Measurements from ENCODE around the gene MAPK12. TPM values are rescaled to one million over a fixed set of nuclear protein-coding genes. Genes with fewer than 3 reads are reported as not detected.

MAPK12 gene
- total and polyA plus RNA-seq, 2 experiments from 2014 or later, result 20.7 to 28.7 TPM

DNA sequence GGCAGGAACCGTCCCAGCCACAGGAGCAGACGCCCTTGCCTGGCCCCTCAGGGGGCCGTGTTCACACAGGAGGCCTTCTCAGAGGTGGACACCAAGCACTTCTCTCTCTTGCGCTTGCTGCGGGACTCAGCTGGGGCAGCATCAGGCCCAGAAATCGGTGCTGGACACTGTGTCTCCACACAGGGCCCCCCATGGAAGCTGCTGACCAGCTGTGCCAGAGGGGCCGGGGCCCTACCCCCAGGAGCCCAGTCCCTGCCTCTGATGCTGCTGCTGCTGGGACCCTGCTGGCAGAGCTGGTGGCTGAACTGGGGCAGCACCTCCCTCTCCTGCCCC, 42.0 kb upstream of the MAPK12 start:
- Histone ChIP-seq H2AFZ (no peak overlapping the region), H3K27ac (peak overlapping the region; percentile 89), H3K9me3 (ENCODE audit: low read depth) (no peaks in the 10 kb centered on the region), H3K27me3 (replicated peaks; ENCODE audit: insufficient read depth) (no peaks in the 10 kb centered on the region), H3K4me1 (ENCODE audit: insufficient read depth) (peaks cover 48% of the 10 kb centered on the region), H3K79me2 (ENCODE audit: insufficient read depth) (peaks cover 83% of the 10 kb centered on the region), H3K9ac (peak overlapping the region; percentile 94), H4K20me1 (ENCODE audit: insufficient read depth) (no peaks in the 10 kb centered on the region; the same call in 1 of the 2 replicates), H3F3A (ENCODE audit: insufficient read depth) (peaks cover 7% of the 10 kb centered on the region), H3K4me2 (ENCODE audit: unreplicated experiment) (no peak overlapping the region), H3K36me3 (ENCODE audit: low read depth) (no peaks in the 10 kb centered on the region), H3K4me3 (no peak overlapping the region), H3K9me2 (ENCODE audit: insufficient read depth) (no peaks in the 10 kb centered on the region)
- TF ChIP-seq EZH2 (IDR thresholded peaks at IDR 0.05; ENCODE audit: insufficient read depth, poor library complexity, severe bottlenecking) (no peak), EZH2phosphoT487 (IDR thresholded peaks at IDR 0.05; ENCODE audit: insufficient read depth, low read depth) (no peak)
- no peak for DNase-seq
- WGBS, 2 experiments (ENCODE audit: low coverage in 1 of 2, low lambda C conversion rate in 2 of 2, missing lambda C conversion rate in 2 of 2), result 95% methylated on average over 7 of the region's 7 CpGs
- in situ Hi-C loops (cut with MboI), result no loop called here

DNA sequence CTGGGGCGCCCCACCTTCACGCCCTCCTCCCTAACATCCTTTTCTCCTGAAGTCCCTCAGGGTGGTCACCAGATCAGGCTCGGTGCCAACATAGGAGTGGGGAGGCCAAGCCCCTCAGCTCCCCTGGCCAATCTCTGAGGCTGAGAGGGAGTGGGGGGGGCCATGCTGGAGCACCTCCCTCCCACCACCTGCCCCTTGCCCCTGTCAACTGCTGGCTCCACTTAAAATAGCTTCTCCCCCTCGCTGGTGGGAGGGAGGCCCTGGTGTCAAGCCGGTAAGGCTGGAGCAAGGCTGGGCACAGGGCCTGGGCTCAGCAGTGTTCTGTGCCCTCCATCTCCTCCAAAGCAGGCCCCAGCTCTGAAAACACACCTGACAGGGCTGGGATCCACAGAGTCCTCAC, 41.1 kb upstream of the MAPK12 start:
- Histone ChIP-seq H3K4me3 (no peak overlapping the region), H2AFZ (no peak overlapping the region), H3K4me1 (ENCODE audit: insufficient read depth) (peaks cover 43% of the 10 kb centered on the region), H3K79me2 (ENCODE audit: insufficient read depth) (peaks cover 93% of the 10 kb centered on the region), H3F3A (ENCODE audit: insufficient read depth) (no peaks in the 10 kb centered on the region; the same call in 1 of the 2 replicates), H4K20me1 (ENCODE audit: insufficient read depth) (no peaks in the 10 kb centered on the region; the same call in 1 of the 2 replicates), H3K36me3 (ENCODE audit: low read depth) (no peaks in the 10 kb centered on the region), H3K9me2 (ENCODE audit: insufficient read depth) (no peaks in the 10 kb centered on the region), H3K9ac (peak overlapping the region; percentile 94), H3K9me3 (ENCODE audit: low read depth) (no peaks in the 10 kb centered on the region), H3K4me2 (ENCODE audit: unreplicated experiment) (no peak overlapping the region), H3K27ac (peak overlapping the region; percentile 89), H3K27me3 (replicated peaks; ENCODE audit: insufficient read depth) (no peaks in the 10 kb centered on the region)
- WGBS, 2 experiments (ENCODE audit: low coverage in 1 of 2, low lambda C conversion rate in 2 of 2, missing lambda C conversion rate in 2 of 2), result 75 to 82% methylated on average over 4 to 5 of the region's 5 CpGs
- peak; percentile 17 for DNase-seq
- TF ChIP-seq EZH2 (IDR thresholded peaks at IDR 0.05; ENCODE audit: insufficient read depth, poor library complexity, severe bottlenecking) (no peak), EZH2phosphoT487 (IDR thresholded peaks at IDR 0.05; ENCODE audit: insufficient read depth, low read depth) (no peak)
- in situ Hi-C loops (cut with MboI), result no loop called here

DNA sequence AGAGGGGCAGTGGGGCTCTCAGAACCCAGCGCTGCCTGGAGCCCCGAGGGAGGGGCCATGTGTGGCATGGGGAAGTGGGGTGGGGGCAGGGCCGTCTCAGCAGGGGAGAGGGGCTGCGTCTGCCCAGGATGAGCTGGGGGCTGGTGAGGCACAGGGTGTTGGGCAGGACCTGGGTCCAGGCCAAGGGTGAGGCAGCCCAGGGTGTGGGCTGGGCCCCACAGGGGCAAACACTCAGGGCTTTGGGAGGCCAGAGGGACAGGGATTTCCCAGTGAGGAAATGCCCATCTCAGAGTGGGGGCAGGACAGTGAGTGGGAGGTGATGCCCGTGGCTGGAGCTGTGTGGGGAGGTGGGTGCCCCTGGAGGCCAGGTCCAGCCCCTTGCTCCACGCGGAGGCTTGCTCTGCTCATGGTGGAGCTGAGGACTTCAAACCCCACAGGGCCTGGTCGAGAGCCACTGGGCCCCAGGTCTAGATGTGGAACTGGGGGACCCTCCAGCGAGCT, 40.6 kb upstream of the MAPK12 start:
- Histone ChIP-seq H3K9ac (peak overlapping the region; percentile 94), H3F3A (ENCODE audit: insufficient read depth) (no peaks in the 10 kb centered on the region; the same call in 1 of the 2 replicates), H3K27me3 (replicated peaks; ENCODE audit: insufficient read depth) (no peaks in the 10 kb centered on the region), H3K36me3 (ENCODE audit: low read depth) (no peaks in the 10 kb centered on the region), H3K4me1 (ENCODE audit: insufficient read depth) (peaks cover 43% of the 10 kb centered on the region), H2AFZ (no peak overlapping the region), H3K9me2 (ENCODE audit: insufficient read depth) (no peaks in the 10 kb centered on the region), H3K79me2 (ENCODE audit: insufficient read depth) (peaks cover 97% of the 10 kb centered on the region), H3K9me3 (ENCODE audit: low read depth) (no peaks in the 10 kb centered on the region), H3K4me2 (ENCODE audit: unreplicated experiment) (peak overlapping the region; percentile 11), H3K4me3 (no peak overlapping the region), H4K20me1 (ENCODE audit: insufficient read depth) (no peaks in the 10 kb centered on the region; the same call in 1 of the 2 replicates), H3K27ac (peak overlapping the region; percentile 89)
- in situ Hi-C loops (cut with MboI), result no loop called here
- TF ChIP-seq EZH2phosphoT487 (IDR thresholded peaks at IDR 0.05; ENCODE audit: insufficient read depth, low read depth) (no peak), EZH2 (IDR thresholded peaks at IDR 0.05; ENCODE audit: insufficient read depth, poor library complexity, severe bottlenecking) (no peak)
- WGBS, 2 experiments (ENCODE audit: low coverage in 1 of 2, low lambda C conversion rate in 2 of 2, missing lambda C conversion rate in 2 of 2), result 59 to 69% methylated on average over 7 to 9 of the region's 9 CpGs
- peak; percentile 78 for DNase-seq

DNA sequence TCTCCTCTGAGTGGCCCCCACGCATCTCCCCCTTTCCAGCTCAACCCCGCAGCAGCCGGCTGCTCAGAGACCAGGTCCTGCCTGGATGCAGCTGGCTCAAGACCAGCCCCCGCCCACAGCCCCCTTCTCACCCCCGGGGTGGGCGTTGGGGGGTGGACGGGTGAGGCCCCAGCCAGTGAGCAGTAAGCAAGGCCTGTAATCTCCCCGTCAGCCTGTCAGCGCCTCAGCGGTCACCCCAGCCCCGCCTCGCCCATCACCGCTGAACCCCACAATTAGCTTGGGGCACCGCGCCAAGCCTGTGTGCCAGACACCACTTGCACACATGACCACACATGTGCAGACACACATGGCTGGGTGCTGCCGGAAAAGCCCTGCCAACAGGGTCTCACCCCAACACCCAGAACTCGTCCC, 40.1 kb upstream of the MAPK12 start:
- DNase-seq, result no peak
- Histone ChIP-seq H3K4me2 (ENCODE audit: unreplicated experiment) (peak overlapping the region; percentile 11), H3K9me3 (ENCODE audit: low read depth) (no peaks in the 10 kb centered on the region), H3F3A (ENCODE audit: insufficient read depth) (no peaks in the 10 kb centered on the region; the same call in 1 of the 2 replicates), H3K9ac (peak overlapping the region; percentile 94), H3K36me3 (ENCODE audit: low read depth) (no peaks in the 10 kb centered on the region), H3K27me3 (replicated peaks; ENCODE audit: insufficient read depth) (no peaks in the 10 kb centered on the region), H3K79me2 (ENCODE audit: insufficient read depth) (peaks cover 98% of the 10 kb centered on the region), H3K4me3 (no peak overlapping the region), H4K20me1 (ENCODE audit: insufficient read depth) (no peaks in the 10 kb centered on the region; the same call in 1 of the 2 replicates), H3K9me2 (ENCODE audit: insufficient read depth) (no peaks in the 10 kb centered on the region), H3K4me1 (ENCODE audit: insufficient read depth) (peaks cover 43% of the 10 kb centered on the region), H2AFZ (no peak overlapping the region), H3K27ac (peak overlapping the region; percentile 89)
- in situ Hi-C loops (cut with MboI), result no loop called here
- 67 to 80% methylated on average over 12 to 17 of the region's 17 CpGs for WGBS, 2 experiments (ENCODE audit: low coverage in 1 of 2, low lambda C conversion rate in 2 of 2, missing lambda C conversion rate in 2 of 2)
- TF ChIP-seq EZH2phosphoT487 (IDR thresholded peaks at IDR 0.05; ENCODE audit: insufficient read depth, low read depth), result no peak
- TF ChIP-seq EZH2 (IDR thresholded peaks at IDR 0.05; ENCODE audit: insufficient read depth, poor library complexity, severe bottlenecking), result no peak

Measured in GM23248 (cell line).